Activated CD8-positive, alpha-beta memory T cell treated with anti-CD3 and anti-CD28 coated beads, Interleukin-2, amount 50 U/mL, for 1 hour (primary cell): ENCODE measurements around the gene DDX54.
A peak's percentile ranks its signal among the peaks of the same experiment; 100 is the strongest.
"Not testable (repeated sequence)": the region's sequence is repeated elsewhere in the genome, so short reads cannot be mapped to it uniquely, and the experiment has no call there.

Experiments used
- DNase-seq: peaks from one replicate; pipeline ENCODE4 v3.0.0-alpha.2; 2020; ENCODE audit errors: extremely low read depth

Gene DDX54

DNA sequence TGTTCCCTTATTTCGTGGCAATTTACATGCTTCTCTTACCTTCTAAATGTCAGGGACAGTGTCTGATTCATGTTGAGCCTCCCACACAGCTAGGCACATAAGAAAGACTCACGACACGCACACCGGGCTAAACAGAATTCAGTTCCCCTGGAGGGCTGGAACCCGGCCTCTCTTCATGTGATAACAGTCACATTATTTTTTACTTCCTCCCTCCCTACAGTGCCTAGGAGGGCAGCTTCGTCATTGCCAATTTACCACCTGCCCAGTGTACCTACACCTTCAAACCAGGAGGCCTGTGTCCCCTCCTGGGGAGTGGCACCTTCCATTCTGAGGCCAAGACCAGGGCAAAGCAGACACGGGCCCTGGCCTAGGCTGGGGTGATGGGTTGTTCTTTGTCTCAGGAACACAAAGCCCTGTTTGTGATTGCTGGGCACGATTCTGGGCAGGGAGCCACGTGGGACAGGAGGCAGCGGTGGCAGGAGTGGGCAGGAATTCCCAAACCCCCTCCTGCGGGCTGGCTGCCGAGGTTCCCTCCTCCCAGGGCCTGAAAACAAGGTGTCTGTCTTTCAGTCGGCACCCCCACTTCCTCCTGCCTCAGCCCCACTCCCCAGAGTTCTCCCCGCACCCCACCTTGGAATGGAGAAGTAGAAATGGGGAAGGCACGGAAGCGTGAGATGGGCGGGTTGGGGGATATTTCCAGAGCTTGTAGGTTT, 42.9 kb downstream of the DDX54 start:
- no peak for DNase-seq

DNA sequence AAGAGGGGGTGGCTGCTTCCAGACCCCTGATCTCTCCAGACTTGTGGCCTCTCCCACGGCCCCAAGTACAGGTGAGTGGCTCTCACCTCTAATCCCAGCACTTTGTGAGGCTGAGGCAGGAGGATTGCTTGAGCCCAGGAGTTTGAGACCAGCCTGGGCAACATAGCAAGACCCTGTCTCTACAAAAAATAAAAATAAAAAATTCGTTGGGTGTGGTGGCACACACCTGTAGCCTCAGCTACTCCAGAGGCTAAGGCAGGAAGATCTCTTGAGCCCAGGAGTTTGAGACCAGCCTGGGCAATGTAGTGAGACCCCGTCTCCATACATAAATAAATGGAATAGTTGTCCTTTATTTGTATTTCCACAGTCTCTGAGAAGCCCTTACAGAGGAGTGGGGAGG, 43.6 kb downstream of the DDX54 start:
- not testable (repeated sequence) for DNase-seq

DNA sequence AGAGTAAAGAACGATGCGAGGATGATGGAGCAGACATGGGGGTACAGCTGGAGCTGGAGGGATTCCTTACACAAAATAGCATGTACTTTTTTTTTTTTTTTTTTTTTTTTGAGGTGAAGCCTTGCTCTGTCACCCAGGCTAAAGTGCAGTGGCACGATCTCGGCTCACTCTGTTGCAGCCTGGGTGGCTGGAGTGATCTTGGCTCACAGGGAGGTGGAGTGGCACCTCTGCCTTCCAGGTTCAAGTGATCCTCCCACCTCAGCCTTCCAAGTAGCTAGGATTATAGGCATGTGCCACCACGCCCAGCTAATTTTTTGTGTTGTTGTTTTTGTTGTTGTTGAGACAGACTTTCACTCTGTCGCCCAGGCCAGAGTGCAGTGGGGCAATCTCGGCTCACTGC, 44.6 kb downstream of the DDX54 start:
- DNase-seq = no peak

DNA sequence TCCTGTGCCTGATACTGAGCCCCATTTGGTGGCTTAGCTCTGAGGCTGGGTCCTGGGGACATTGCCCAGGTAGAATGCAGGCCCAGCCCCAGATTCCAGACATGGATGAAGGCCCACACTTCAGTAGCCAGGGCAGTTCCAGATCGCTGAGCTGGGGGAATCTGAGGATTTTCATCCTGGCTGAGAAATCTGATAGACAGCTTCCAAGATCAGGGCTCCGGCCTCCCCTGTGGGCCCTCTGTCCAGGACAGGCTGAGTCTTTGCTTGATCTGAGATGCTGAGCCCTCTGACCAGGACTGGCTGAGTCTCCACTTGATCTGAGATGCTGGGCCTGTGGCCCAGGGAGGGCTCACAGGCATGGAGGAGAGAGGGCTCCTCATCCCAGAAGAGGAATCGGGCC, 46.5 kb downstream of the DDX54 start:
- DNase-seq = no peak

DNA sequence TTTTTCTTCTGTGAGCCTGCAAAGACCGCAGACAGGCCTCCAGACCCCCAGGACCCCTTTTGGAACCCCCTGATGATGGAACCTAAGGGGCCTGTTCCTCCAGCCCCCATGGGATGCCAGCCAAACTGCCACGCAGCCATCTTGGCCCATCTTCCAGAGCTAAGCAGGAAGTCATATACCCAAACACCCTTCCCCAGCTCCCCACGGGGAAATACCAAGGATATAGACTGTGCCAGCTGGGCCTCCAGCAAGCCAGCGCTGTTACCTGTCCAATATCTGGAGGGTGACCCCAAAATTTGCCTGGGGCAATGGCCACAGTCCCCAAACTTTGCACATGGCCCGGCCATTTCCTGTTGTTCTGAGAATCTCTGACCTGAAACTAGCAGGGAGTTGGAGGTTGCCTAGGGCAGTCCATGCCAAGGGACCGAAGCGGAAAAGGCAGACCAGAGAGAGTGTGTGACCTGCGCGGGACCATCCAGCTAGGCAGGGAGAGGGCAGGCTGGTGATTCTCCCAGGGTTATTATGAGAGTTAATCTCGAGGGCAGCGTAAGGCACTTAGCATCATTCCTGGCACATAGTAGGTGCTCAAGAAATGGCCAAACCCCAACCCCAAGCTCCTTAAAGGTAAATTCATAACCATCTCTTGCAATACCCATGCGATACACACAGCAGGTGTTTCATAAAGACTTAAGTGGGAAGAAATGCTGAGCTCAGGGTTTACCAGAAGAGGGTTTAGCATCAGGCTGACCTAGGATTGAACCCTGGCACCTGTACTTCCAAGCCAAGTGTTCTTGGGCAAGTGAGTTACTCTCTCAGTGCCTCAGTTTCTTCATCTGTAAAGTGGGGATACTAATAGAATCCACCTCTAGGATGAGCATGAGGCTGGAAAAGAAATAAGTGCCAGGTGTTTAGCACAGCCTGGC, 47.2 kb downstream of the DDX54 start:
- DNase-seq = no peak

DNA sequence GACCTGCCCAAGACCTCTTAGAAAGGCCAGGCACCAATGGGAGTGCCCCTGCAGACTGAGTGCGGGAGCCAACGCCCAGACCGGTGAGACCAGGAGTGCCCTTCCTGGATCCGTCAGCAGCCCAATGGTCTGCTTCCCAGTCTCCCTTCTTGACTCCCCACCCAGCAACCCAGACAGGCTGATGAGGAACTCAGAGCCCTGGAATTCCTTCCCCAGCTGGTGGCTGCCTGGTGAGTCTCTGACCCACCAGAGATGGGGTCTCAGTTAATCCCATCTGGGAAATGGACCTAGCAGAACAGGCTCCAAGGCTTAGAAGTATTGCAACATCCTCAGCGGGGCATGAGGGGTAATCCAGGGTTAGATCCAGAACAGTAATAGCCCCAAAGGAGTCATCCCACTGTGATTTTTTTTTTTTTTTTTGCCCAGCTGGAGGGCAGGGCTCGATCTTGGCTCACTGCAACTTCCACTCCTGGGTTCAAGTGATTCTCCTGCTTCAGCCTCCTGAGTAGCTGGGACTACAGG, 48.2 kb downstream of the DDX54 start:
- no peak for DNase-seq

DNA sequence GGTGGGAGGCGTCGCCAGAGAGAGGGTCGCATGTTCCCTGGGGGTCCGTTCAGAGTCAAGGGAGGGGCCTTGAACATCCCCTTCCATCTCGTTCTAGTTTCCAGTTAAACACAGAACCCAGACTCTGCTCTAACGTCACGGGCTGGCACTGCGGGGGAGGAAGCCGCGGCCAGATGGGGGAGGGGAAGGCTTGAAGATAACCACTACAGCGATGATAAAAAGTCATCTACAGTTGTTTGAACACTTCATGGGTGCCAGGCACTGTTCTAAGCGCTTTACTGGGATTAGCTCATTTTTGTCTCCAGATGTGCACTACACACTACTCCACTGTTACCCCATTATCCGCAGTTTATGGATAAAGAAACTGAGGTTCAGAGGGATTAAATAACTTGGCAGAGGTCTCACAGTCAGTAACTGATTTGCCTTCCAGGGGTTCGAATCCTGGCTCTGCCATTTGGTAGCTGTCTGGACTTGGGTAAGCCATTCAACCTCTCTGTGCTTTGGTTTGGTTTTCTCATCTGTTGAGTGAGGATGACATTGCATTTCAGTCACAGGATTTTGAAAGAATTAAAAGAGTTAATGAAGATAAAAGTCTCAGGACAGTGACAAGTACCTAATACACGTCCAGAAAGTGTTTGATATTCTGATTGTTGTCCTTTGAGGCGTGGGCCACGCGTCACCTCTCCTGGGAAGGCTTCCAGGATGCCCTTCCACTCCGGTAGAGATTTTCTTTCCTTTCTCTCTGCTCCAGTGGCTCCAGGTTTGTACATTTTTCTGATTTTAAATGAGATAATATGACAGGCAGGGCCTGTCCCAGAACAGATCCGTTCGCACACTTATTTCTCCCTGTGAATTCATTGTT, 48.9 kb downstream of the DDX54 start:
- peak; percentile 37 for DNase-seq

DNA sequence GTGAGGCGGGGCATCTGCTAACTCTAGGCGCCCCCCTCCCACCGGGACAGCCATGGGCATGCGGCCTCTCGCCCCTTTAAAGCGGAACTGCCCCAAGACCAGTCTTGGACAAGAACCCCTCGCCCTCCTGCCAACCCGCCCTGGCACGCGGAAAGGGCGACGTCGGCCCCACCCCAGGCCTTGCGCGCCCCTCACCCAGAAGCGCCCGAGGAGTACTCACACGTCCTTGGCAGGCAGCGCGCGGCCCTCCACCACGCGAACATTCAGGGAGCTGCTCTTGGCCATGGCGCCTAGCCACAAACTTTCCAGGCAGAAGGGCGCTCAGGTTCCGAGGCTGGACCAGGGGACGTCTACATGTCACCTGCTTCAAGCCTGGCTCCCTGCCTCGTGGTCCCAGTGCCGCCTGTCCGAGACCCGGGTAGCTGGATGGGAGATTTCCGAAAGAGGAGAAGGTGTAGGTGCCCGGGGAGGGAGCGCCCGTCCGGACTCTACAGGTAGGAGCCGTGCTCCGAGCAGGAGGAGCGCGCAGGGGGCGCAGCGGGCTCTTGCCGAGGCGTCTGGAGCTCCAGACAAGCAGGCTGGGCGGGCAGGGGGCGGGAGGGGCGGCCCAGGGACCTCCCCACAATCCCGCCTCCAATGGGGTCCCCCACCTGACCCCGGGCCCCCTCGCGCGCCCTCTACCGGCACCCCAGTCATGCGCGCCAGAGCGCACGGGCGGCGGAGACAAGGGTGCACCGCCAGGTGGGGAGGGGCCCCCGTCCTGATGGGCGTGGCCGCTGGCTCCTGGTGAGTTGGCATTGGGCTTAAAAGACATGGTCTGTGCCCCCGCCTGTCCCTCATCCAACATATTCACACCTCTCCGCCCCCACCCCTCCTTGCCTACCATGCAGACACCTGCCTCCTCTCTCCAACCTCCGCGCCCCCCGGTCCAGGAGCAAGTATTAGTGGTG, 49.8 kb downstream of the DDX54 start, which contains the start of gene RASAL1:
Gene RASAL1 (minus strand): TSS at position 584 of the 950 bp plus-strand sequence. CDS start 299 bp downstream, at position 285.
- peak; percentile 38 for DNase-seq

DNA sequence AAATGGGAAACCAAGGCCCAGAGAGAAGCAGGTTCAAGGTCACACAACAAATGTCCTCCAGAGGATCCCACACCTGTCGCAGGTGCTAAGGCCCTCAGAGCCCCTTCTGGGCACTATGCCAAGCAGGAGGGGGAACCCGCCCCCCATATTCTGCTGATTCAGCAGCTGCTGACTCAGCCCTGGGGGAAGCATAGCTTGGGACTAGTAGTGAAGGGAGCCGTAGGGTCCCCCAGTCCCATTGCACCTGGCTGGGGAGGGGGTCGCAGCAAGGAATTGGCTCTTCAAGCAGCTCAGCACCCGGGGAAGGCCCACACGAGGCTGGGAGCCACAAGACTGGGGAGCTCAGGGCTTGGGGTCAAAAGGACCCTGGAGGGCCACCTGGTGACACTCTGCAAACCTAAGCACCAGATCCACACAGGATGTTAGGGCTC, 50.7 kb downstream of the DDX54 start:
- no peak for DNase-seq

DNA sequence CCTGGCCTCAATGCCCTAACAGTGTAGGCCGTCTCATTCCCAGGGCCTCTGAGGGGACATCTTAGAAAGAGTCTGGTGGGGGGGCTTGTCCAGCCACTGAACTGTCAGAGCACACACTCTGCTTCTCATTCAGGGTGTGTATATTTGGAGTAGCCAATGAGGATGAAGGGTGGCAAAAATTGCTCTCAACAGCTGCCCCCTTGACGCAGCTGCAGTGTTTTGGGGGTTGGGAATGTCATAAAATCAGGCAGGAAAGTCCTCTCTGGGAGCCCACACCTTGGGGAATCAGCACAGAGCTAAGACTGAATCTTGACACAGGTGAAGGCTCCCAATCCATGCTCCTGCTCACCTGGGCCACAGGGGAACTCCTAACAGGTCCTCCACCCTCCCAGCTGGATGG, 51.2 kb downstream of the DDX54 start:
- no peak for DNase-seq

DNA sequence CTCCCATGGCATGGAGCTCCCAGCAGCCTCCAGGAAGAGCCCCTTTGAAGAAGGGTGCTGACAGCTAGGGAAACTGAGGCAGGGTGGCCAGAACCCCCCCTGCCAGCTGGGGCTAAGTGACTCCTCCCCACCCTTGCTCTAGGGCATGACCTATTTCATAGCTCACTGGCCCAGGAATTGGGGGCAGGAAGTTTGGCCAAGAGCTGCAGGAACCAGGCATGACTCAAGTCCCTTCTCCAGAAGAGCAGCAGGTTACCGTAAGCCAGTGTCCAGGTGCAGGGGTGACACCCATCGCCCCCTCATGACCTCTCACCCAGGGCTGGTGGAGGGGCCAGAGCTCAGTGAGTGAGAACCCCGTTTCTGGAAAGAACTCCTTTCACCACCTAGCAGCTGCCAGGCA, 51.6 kb downstream of the DDX54 start:
- no peak for DNase-seq

DNA sequence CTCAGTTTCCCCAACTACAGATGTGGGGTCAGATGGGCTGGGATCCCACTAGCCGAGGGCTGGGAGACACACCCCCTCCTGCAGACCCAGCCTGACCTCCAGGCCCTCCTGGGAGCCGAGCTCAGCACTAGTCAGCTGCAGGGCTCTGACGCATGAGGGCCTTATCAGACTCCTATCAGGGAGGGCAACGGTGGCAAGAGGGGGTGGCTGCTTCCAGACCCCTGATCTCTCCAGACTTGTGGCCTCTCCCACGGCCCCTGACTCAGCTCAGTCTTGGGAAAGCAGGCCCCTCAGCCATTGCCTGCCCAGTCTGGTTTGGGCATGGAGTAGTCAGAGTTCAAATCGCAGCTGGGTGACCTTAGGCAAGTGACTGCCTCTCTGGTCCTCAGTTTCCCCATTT, 52.2 kb downstream of the DDX54 start:
- DNase-seq = no peak

DNA sequence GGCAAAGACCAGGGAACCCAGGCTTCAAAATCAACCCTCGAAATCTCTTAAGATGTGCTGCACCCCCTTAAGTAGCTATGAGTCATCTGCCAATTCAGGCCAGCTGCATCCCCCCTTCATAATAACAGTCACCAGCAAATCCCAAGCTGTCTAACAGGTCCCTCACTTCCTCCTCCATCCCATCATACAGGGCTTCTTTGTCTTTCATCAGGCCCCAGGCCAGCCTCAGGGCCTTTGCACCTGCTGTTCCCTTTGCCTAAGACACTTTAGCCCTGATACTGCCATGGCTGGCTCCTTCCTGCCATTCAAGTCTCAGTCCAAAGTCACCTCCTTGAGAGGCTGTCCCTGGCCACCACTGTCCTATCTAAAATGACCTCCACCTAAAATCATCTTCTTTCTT, 53.7 kb downstream of the DDX54 start:
- DNase-seq = no peak

DNA sequence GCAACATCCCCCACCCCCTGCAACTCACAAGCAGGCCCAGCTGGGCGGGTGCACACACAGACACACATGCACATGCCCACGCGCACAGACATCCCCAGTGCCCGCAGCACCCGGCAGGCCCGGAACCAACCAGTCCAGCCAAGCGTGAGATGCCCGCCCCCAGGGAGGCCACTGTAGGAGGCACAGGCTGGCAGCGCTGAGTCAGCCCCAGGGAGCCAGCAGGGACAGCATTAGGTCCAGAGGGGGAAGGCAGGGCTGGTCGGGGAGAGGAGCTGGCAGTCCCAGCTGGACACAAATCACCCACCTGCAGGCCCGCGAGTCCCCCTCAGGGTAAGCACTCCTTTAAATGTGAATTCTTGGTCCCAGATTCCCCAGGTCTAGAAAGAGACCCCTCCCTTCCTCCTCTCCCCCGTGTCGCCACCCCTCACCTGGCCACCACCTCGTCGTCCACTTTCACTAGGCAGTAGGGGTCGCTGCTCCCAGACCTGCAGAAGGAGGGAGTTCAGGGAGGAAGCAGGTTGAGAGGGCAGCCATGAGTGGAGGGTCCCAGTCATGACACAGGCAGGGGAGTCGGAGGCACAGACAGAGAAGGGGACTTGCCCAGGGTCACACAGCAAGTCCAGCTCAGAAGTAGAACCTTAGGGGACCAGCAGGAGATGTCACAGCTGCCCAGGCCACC, 54.7 kb downstream of the DDX54 start:
- DNase-seq = no peak

DNA sequence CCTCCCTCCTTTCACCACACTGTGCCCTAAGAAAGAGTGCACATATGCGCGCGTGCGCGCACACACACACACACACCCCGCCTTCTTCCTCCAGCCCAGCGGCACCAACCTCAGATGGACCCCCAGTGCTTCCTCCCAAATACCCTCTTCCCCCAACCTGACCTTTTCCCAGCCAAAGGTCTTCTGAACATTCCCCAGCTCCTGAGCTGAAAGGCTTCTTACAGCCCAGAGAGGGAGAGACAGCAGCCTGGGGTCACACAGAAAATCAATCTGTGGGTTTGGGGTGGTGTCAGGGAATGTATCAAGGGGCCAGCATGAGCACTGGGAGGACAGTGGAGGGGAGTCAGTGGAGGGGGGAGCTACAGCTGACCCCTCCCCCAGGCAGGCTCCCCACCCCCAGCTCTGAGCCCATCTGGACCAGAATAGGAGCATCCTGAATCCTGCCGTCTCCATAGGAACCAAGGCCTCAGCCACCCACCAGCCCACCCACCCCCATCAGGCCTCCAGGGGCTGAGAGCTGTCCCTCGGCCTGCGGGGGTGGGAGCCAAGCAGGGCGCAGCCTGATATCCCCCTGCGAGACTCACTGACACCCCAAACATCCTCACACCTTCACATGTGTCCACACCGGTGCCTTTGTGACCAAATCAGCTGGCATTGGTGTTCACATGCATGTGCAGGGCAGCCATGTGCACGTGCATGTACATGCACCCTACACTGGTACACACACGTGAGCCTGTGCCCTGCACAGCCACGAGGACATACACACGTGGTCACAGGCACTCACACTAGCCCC, 55.4 kb downstream of the DDX54 start:
- no peak for DNase-seq

DNA sequence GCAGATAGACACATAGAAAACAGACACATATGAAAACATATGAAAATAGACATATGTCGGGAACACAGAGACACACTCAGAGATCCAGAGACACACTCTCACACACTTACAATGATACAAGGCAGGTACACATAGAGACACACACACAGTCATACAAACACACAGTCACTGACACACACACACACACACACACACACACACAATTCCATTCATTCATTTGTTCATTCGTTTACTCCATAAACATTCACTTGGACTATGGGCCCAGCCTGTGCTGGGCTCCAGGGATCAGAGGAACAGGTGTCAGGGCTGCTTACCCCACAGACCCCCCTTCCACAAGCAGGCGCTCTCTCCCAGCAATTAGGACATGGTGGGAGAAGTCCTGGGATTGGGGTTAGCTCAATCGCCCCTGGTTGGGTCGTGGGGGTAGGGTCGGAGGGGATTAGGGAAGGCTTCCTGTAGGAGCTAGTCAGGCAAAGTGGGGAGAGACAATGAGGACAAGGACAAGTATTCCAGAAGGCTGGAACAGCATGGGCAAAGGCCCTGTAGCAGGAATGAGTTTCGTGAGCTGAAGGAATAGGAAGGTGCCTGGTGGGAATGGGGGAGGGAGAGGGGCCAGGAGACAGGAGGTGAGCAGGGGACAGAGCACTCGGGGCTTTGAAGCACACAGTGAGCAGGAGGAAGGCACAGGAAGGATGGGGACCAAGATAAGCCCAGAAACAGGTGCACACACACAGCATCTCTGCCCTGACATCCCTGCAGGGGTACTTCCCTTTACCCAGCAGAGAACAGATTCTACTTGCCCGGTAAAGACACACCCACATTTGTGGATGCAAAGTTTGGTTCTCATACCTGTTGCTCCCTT, 56.2 kb downstream of the DDX54 start:
- DNase-seq = no peak

DNA sequence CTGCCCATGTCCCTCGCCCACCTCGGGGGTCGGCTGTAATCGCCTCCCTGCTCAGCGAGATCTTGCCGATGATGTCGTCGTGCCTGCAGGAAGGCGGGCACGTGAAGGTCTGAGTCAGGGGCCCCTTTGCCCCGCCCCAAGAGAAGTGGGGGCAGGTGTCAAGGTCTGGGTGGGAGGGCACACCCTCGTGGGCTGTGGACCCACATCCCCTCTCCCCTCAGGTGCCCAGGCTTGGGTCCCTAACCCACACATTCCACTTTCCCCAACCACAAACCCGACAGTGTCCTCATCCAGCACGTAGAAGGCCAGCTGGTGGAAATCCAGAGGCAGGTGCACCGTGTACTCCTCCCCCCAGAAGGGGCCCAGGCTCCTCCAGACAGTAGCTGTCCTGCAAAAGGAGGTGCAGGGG, 57.5 kb downstream of the DDX54 start:
- DNase-seq = no peak

DNA sequence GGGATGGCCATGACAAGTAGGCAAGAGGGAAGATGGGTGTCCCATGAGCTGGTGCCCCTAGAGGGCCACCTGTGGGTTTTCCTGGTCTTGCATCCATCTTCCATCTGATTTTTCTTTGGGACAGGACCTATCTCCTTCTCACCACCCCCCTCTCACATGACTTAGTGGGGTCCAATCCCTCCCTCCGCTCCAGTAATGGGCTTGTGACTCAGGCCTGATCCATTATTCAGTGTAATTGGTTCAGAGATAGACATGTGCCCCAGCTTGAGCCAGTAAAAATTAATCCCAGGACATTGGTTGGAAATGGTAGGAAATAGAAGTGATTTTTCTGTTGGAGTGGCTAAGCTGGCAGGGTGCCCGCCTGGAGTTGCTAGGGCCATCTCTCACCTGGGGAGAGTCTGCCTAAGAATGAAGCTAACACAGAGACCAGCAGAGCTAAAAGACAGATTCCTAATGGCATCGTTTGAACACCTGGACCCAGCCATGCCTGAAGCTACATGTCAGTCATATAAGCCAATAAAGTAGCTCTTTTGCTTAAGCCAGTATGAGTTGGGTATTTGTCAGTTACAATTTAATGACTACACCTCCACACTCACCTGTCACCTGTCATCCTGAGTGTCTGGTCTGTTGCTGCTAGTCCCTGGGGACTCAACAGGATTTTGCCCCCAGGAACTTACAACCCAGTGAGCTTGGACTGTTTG, 64.5 kb downstream of the DDX54 start:
- no peak for DNase-seq
